ENCODE data around the gene SPDEF. TPM values are rescaled to one million over a fixed set of nuclear protein-coding genes. Genes with fewer than 3 reads are reported as not detected.

The SPDEF gene
- total and polyA plus RNA-seq, 2 donors (not counting 1 experiment from before 2014, with no cell fraction given) = under 0.01 to 0.03 TPM

DNA sequence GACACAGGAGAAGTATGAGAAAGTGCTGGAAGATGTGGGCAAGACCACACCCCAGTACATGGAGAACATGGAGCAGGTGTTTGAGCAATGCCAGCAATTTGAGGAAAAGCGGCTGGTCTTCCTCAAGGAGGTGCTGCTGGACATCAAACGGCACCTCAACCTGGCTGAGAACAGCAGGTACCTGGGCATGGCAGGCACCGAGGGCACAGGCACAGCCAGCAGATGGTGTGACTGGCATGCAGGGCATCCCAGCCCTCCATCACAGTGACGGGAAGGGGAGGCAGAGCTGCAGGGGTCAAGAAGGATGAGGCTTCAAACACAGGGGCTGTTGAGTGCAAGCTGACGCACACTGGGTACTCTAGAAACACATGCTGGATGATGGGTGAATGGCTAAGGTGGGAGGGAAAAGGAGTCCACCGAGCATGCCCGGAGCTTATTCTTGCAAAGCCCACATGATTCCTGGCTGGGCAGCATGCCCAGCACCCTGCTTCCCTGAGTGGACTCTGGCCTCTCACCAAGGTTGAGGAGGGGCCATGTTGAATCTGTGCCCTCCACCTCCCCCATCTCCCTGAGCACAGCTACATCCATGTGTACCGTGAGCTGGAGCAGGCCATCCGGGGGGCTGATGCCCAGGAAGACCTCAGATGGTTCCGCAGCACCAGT, 26.3 kb downstream of the SPDEF start:
- H3K4me2 ChIP-seq (ENCODE audit: extremely low read depth, insufficient read depth, low read length) = no peak overlapping the region
- H3K36me3 ChIP-seq (ENCODE audit: control insufficient read depth, insufficient read depth, low read length) = no peaks in the 10 kb centered on the region
- no peaks in the 10 kb centered on the region for H3K9me3 ChIP-seq (ENCODE audit: control insufficient read depth, insufficient read depth, low read depth, low read length)
- H3K4me1 ChIP-seq (ENCODE audit: control insufficient read depth, extremely low read depth, insufficient read depth, low read length) = no peaks in the 10 kb centered on the region
- TF ChIP-seq, protein P1, sequence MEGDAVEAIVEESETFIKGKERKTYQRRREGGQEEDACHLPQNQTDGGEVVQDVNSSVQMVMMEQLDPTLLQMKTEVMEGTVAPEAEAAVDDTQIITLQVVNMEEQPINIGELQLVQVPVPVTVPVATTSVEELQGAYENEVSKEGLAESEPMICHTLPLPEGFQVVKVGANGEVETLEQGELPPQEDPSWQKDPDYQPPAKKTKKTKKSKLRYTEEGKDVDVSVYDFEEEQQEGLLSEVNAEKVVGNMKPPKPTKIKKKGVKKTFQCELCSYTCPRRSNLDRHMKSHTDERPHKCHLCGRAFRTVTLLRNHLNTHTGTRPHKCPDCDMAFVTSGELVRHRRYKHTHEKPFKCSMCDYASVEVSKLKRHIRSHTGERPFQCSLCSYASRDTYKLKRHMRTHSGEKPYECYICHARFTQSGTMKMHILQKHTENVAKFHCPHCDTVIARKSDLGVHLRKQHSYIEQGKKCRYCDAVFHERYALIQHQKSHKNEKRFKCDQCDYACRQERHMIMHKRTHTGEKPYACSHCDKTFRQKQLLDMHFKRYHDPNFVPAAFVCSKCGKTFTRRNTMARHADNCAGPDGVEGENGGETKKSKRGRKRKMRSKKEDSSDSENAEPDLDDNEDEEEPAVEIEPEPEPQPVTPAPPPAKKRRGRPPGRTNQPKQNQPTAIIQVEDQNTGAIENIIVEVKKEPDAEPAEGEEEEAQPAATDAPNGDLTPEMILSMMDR (conservative IDR thresholded peaks at IDR 0.05 in 1 of 2, IDR thresholded peaks at IDR 0.05 in 1 of 2; ENCODE audit: low read depth in 1 of 2, low read length in 2 of 2) = no peak
- no peak for TF ChIP-seq EZH2 (IDR thresholded peaks at IDR 0.05; ENCODE audit: low read length, missing control alignments)
- H2AFZ ChIP-seq (ENCODE audit: low read length) = no peak overlapping the region
- H3K9ac ChIP-seq (ENCODE audit: insufficient read depth, low read length) = no peak overlapping the region
- no peak overlapping the region for H3K4me3 ChIP-seq (replicated peaks in 1 of 4; ENCODE audit: control extremely low read depth in 1 of 4, insufficient read depth in 1 of 4, low read depth in 3 of 4, low read length in 4 of 4)
- H4K20me1 ChIP-seq (ENCODE audit: control insufficient read depth, extremely low read depth, insufficient read depth, low read length) = no peaks in the 10 kb centered on the region
- H3K27ac ChIP-seq (ENCODE audit: insufficient read depth, low read length) = no peak overlapping the region
- DNase-seq (ENCODE audit: low read depth in 2 of 2) = no peak
- peaks cover 8% of the 10 kb centered on the region for H3K27me3 ChIP-seq (ENCODE audit: control insufficient read depth, insufficient read depth, low read length)
- H3K79me2 ChIP-seq (ENCODE audit: control insufficient read depth, insufficient read depth, low read length) = no peaks in the 10 kb centered on the region

DNA sequence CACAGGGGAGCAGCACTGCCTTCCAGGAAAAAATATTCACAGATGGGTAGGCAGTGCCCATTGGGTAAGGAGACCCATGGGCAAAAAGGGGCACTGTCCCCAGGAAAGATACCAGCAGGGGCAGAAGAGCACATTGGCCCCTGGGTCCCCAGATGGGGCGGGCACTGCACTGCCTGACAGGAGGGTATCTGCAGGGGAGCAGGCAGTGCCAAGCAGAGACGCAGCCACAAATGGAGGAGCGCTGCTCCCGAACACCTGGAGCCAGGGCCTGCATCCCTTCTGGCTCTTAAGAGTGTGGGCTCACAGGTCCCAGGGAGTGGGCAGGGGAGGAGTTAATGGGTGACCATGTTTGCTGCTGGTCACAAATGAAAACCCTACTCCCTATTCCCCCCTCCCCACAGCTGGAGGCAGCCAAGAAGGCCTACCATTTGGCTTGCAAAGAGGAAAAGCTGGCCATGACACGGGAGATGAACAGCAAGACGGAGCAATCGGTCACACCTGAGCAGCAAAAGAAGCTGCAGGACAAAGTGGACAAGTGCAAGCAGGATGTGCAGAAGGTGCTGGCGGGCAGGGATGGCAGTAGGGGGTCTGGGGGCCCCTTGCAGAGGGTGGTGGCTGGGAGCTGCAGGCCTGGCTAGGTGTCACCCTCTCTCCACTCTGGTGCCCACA, 27.0 kb downstream of the SPDEF start:
- H3K9ac ChIP-seq (ENCODE audit: insufficient read depth, low read length) = no peak overlapping the region
- TF ChIP-seq, protein P1 (conservative IDR thresholded peaks at IDR 0.05 in 1 of 2, IDR thresholded peaks at IDR 0.05 in 1 of 2; ENCODE audit: low read depth in 1 of 2, low read length in 2 of 2) = no peak
- TF ChIP-seq EZH2 (IDR thresholded peaks at IDR 0.05; ENCODE audit: low read length, missing control alignments) = no peak
- H2AFZ ChIP-seq (ENCODE audit: low read length) = no peak overlapping the region
- no peaks in the 10 kb centered on the region for H4K20me1 ChIP-seq (ENCODE audit: control insufficient read depth, extremely low read depth, insufficient read depth, low read length)
- no peaks in the 10 kb centered on the region for H3K9me3 ChIP-seq (ENCODE audit: control insufficient read depth, insufficient read depth, low read depth, low read length)
- peaks cover 8% of the 10 kb centered on the region for H3K27me3 ChIP-seq (ENCODE audit: control insufficient read depth, insufficient read depth, low read length)
- H3K4me2 ChIP-seq (ENCODE audit: extremely low read depth, insufficient read depth, low read length) = no peak overlapping the region
- H3K4me1 ChIP-seq (ENCODE audit: control insufficient read depth, extremely low read depth, insufficient read depth, low read length) = no peaks in the 10 kb centered on the region
- H3K79me2 ChIP-seq (ENCODE audit: control insufficient read depth, insufficient read depth, low read length) = no peaks in the 10 kb centered on the region
- no peaks in the 10 kb centered on the region for H3K36me3 ChIP-seq (ENCODE audit: control insufficient read depth, insufficient read depth, low read length)
- no peak for DNase-seq (ENCODE audit: low read depth in 2 of 2)
- H3K4me3 ChIP-seq (replicated peaks in 1 of 4; ENCODE audit: control extremely low read depth in 1 of 4, insufficient read depth in 1 of 4, low read depth in 3 of 4, low read length in 4 of 4) = no peak overlapping the region
- H3K27ac ChIP-seq (ENCODE audit: insufficient read depth, low read length) = no peak overlapping the region

DNA sequence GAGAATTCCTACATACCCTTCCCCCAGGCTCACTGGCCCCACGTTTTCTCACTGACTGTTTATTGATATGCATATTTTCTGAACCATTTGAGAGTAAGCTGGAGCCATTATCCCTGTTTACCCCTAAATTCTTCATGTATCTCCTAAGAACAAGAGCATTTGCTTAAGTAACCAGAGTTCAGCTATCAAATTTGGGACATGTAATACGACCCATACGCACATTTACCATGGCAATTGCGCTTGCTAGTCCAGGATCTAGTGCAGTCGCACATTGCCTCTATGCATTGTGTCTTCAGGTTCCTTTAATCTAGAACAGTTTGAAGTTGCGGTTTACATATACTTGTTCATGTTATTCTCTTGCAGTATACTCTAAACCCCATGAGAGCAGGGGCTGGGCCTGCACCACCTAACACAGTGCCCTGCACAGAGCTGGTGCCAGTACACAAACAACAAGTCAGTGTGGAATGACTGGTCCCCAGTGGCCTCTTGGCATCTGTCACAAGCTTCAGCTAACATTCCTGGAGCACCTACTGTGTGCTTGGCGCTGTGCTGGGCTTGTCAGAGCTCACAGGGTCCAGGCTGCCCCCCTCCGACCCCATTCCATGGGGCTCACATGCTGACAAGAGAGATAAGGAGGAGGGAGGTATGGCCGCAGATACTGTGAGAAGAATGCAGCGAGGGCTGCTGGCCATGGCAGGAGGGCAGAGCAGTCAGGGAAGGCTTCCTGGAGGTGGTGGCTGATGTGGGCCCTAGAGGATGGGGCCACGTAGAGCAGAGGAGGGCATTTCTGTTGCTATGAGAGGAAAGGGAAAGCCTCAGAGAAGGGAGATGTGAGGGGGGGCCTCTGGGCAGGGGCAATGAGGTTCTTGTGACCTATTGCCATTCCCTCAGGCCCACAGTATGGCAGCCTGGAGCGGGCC, 28.1 kb downstream of the SPDEF start:
- H3K9me3 ChIP-seq (ENCODE audit: control insufficient read depth, insufficient read depth, low read depth, low read length) = no peaks in the 10 kb centered on the region
- H3K4me1 ChIP-seq (ENCODE audit: control insufficient read depth, extremely low read depth, insufficient read depth, low read length) = no peaks in the 10 kb centered on the region
- H3K27me3 ChIP-seq (ENCODE audit: control insufficient read depth, insufficient read depth, low read length) = peaks cover 8% of the 10 kb centered on the region
- H3K27ac ChIP-seq (ENCODE audit: insufficient read depth, low read length) = no peak overlapping the region
- no peak overlapping the region for H3K9ac ChIP-seq (ENCODE audit: insufficient read depth, low read length)
- no peak for DNase-seq (ENCODE audit: low read depth in 2 of 2)
- no peak overlapping the region for H2AFZ ChIP-seq (ENCODE audit: low read length)
- no peak overlapping the region for H3K4me2 ChIP-seq (ENCODE audit: extremely low read depth, insufficient read depth, low read length)
- no peaks in the 10 kb centered on the region for H3K36me3 ChIP-seq (ENCODE audit: control insufficient read depth, insufficient read depth, low read length)
- TF ChIP-seq, protein P1 (conservative IDR thresholded peaks at IDR 0.05 in 1 of 2, IDR thresholded peaks at IDR 0.05 in 1 of 2; ENCODE audit: low read depth in 1 of 2, low read length in 2 of 2) = no peak
- TF ChIP-seq EZH2 (IDR thresholded peaks at IDR 0.05; ENCODE audit: low read length, missing control alignments) = no peak
- H3K79me2 ChIP-seq (ENCODE audit: control insufficient read depth, insufficient read depth, low read length) = no peaks in the 10 kb centered on the region
- no peaks in the 10 kb centered on the region for H4K20me1 ChIP-seq (ENCODE audit: control insufficient read depth, extremely low read depth, insufficient read depth, low read length)
- H3K4me3 ChIP-seq (replicated peaks in 1 of 4; ENCODE audit: control extremely low read depth in 1 of 4, insufficient read depth in 1 of 4, low read depth in 3 of 4, low read length in 4 of 4) = no peak overlapping the region

All from fibroblast of lung (primary cell).